ENCODE measurements around the gene TAF13.
"Not testable (repeated sequence)": the region's sequence is repeated elsewhere in the genome, so short reads cannot be mapped to it uniquely, and the experiment has no call there.

The TAF13 gene

GRCh38 chr1:109048335-109048734 is 27.5 kb downstream of the TAF13 start:
- DNase-seq (ENCODE audit: low read depth in 2 of 2, low spot score in 1 of 2) = no peak

- no peak for DNase-seq (ENCODE audit: low read depth in 2 of 2, low spot score in 1 of 2)
Observed at GRCh38 chr1:109047339-109047738, 28.5 kb downstream of the TAF13 start.

- no peak for DNase-seq (ENCODE audit: low read depth in 2 of 2, low spot score in 1 of 2)
Observed at GRCh38 chr1:109046671-109047070, 29.1 kb downstream of the TAF13 start.

DNA sequence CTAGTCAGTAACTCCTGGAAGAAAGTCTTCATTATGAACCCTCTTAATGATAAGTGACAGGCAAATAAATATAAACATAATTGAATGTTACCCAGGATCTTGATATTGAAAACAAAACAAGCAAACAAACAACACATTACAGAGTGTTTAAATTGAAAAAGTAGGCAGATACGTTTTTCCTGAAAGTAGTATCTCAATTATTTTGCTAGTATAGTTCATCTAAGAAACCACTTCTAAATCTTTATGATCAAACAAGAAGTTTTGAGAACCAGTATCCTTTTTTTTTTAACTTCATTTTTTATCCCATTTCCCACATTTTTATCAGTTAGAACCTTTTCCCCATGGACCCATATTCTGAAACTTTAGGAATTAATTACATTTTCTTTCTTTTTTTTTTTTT is 30.2 kb downstream of the TAF13 start:
- no peak for DNase-seq (ENCODE audit: low read depth in 2 of 2, low spot score in 1 of 2)

GRCh38 chr1:109041621-109042468 is 34.0 kb downstream of the TAF13 start, which contains the start of gene WDR47:
Gene WDR47 (minus strand): TSS chr1:109042102. CDS start chr1:109023512, 18,590 bp downstream.
- DNase-seq (ENCODE audit: low read depth in 2 of 2, low spot score in 1 of 2) = peak; percentile 81 to 92

- no peak for DNase-seq (ENCODE audit: low read depth in 2 of 2, low spot score in 1 of 2)
Observed at GRCh38 chr1:109040989-109041620, 34.7 kb downstream of the TAF13 start.

GRCh38 chr1:109040627-109040988 is 35.2 kb downstream of the TAF13 start:
- DNase-seq (ENCODE audit: low read depth in 2 of 2, low spot score in 1 of 2) = no peak

GRCh38 chr1:109034382-109034781 is 41.4 kb downstream of the TAF13 start:
- no peak for DNase-seq (ENCODE audit: low read depth in 2 of 2, low spot score in 1 of 2)

- not testable (repeated sequence) for DNase-seq (ENCODE audit: low read depth in 2 of 2, low spot score in 1 of 2)
Observed at GRCh38 chr1:109029493-109029892, 46.3 kb downstream of the TAF13 start.

DNA sequence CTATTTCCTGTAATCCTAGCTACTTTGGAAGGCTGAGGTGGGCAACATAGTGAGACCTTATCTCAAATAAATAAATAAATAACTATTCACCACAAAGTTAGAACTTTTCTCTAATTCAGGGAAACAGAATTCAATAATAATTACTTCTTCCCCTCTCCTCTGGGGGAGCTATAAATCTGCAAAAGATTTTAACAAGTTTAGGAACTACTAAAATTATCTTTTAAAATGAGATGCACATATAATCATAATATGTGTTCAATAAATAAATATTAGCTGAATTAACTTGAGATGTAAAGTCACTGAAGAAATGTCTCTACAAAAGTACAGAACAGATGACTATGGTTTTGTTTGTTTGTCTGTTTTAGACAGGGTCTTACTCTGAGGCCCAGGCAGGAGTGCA is 48.0 kb downstream of the TAF13 start:
- no peak for DNase-seq (ENCODE audit: low read depth in 2 of 2, low spot score in 1 of 2)

DNA sequence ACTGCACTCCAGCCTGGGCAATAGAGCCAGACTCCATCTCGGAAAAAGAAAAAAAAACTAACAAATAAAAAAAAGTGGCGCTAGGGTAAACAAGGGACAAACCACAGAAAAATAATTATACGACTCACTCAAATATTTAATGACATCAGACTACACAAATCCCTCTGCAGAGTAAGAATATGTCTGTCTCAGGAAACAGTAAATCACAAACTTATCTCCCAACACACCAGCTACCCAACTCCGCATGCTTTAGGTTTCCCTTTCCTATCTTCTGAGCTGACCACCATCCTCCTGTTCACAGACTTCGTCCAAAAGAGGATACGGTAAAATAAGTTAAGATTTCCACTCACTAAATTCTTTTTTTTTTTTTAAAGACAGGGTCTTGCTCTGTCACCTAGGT is 50.1 kb downstream of the TAF13 start:
- DNase-seq (ENCODE audit: low read depth in 2 of 2, low spot score in 1 of 2) = no peak

DNA sequence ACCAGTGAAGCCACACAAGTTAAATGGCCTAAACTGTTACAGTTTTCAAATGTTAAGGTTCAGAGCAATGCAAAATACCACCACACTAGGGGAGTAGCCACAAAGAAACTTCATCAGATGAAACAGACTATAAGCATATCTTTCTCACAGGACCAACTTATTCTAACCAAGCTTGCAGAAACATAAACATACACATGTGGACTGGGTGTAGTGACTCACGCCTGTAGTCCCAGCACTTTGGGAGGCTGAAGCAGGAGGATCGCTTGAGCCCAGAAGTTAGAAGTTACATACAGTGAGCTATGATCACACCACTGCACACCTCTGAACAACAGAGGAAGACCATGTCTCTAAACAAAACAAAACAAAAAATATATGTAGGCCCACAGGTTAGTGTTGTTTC is 51.2 kb downstream of the TAF13 start:
- no peak for DNase-seq (ENCODE audit: low read depth in 2 of 2, low spot score in 1 of 2)

DNA sequence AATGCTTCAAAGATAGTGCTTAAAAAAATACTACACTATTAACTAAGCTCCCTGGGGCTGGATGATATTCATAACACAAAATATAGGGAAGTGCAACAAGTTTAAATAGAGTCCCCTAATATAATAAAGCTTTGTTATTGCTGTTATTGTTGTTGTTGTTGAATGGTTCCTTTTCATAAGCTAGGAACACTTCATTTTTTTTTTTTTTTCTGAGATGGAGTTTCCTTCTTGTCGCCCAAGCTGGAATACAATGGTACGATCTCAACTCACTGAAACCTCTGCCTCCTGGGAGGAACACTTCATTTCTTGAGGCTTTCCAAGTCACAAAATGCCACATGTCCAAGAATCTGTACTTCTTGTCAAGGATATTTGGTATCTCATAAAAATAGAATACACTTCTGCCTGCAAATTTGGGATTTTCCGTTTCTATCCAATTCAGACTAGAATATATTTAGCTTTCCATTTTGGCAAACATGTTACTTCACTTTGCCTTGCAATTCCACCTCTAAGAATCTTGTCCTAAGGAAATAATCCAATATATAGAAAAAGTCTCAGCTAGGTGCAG is 55.0 kb downstream of the TAF13 start:
- DNase-seq (ENCODE audit: low read depth in 2 of 2, low spot score in 1 of 2) = no peak

DNA sequence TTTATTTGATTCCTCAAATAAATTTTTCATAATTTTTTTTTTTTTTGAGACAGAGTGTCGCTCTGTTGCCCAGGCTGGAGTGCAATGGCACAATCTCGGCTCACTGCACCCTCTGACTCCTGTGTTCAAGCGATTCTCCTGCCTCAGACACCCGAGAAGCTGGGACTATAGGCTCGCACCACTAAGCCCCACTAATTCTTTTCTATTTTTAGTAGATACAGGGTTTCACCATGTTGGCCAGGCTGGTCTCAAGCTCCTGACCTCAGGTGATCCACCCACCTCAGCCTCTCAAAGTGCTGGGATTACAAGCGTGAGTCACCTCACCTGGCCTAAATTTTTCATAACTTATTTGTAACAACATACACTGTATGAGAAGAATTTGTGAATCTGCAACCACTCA is 58.1 kb downstream of the TAF13 start:
- not testable (repeated sequence) for DNase-seq (ENCODE audit: low read depth in 2 of 2, low spot score in 1 of 2)

DNA sequence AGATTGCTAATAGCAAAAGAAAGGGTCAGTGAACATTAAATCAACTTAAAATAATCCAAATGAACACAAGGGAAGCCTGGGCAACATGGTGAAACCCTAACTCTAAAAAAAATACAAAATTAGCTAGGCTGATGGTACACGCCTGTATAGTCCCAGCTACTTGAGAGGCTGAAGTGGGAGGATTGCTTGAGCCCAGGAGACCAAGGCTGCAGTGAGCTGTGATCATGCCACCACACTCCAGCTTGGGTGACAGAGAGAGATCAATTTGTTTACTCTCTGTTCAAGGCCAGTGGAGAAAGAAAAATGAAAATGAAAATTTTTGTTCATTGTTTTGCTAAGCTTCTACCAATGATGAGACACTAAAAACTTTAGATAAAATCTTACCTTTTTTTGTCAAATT is 58.7 kb downstream of the TAF13 start:
- DNase-seq (ENCODE audit: low read depth in 2 of 2, low spot score in 1 of 2) = no peak
